DND-41 (cell line): ENCODE measurements around the gene GRIK2.

Source experiments
- ATAC-seq: fragments of 200-7000 bp; cut with Tn5 transposase; 3 replicates; pipeline ENCODE4 v1.9.1; 2021; ENCODE audit warnings: low read depth; ENCODE audit not compliant: insufficient read depth
- DNase-seq: peaks from one replicate; pipeline ENCODE4 v3.0.0-alpha.2; 2020
- H2AFZ ChIP-seq: 2 replicates; pipeline ENCODE4 v1.6.0; 2012; ENCODE audit warnings: low read depth, low read length
- H3K27ac ChIP-seq: 2 replicates; pipeline ENCODE4 v1.5.1; 2012; ENCODE audit warnings: low read length, inconsistent platforms
- H3K27me3 ChIP-seq: fragments of 200-600 bp; sonication (generic); 2 replicates; pipeline ENCODE4 v1.6.0; 2012; ENCODE audit warnings: low read length, mild to moderate bottlenecking, inconsistent platforms; ENCODE audit not compliant: insufficient read depth, poor library complexity
- H3K36me3 ChIP-seq: 2 replicates; pipeline ENCODE4 v1.5.1; 2012; ENCODE audit warnings: low read length, inconsistent platforms; ENCODE audit not compliant: insufficient read depth
- H3K4me1 ChIP-seq: 2 replicates; pipeline ENCODE4 v1.5.1; 2012; ENCODE audit warnings: mild to moderate bottlenecking, low read length; ENCODE audit not compliant: insufficient read depth
- H3K4me2 ChIP-seq: 2 replicates; pipeline ENCODE4 v1.6.0; 2012; ENCODE audit warnings: mild to moderate bottlenecking, moderate library complexity, low read length, inconsistent platforms; ENCODE audit not compliant: insufficient read depth
- H3K4me3 ChIP-seq, 2 experiments: fragments of 200-600 bp in 1 of 2; shearing (Covaris generic) in 1 of 2; 2 replicates each; pipeline ENCODE4 v1.5.1; 2012 to 2016; ENCODE audit warnings: inconsistent platforms in 2 of 2, low read length in 2 of 2, mild to moderate bottlenecking in 2 of 2, low read depth in 1 of 2, moderate library complexity in 1 of 2
- H3K79me2 ChIP-seq: 2 replicates; pipeline ENCODE4 v1.6.0; 2012; ENCODE audit warnings: low read length, inconsistent platforms; ENCODE audit not compliant: insufficient read depth
- H3K9ac ChIP-seq: 2 replicates; pipeline ENCODE4 v1.6.0; 2012; ENCODE audit warnings: low read depth, mild to moderate bottlenecking, inconsistent platforms, low read length, moderate library complexity
- H3K9me3 ChIP-seq: 2 replicates; pipeline ENCODE4 v1.5.1; 2012; ENCODE audit warnings: low read length, moderate library complexity, mild to moderate bottlenecking, inconsistent platforms; ENCODE audit not compliant: insufficient read depth, severe bottlenecking
- H4K20me1 ChIP-seq: 2 replicates; pipeline ENCODE4 v1.6.0; 2012; ENCODE audit warnings: low read length; ENCODE audit not compliant: insufficient read depth
- CTCF ChIP-seq: IDR thresholded peaks from 2 replicates; pipeline ENCODE4 v1.5.1; 2012; ENCODE audit warnings: borderline replicate concordance, low read length, moderate library complexity, mild to moderate bottlenecking; ENCODE audit not compliant: poor library complexity, severe bottlenecking; ENCODE audit errors: extremely low read depth
- EZH2 ChIP-seq: IDR thresholded peaks from 3 replicates; pipeline ENCODE4 v1.6.1; 2012; ENCODE audit warnings: borderline replicate concordance, low read depth, mild to moderate bottlenecking, moderate library complexity, low read length, inconsistent platforms; ENCODE audit not compliant: severe bottlenecking

Gene GRIK2

GRCh38 chr6:101762851-101763250 lies 369.3 kb downstream of the GRIK2 start:
- H3K27ac ChIP-seq = no peak overlapping the region
- ATAC-seq (no peak), DNase-seq (no peak)
- no peaks in the 10 kb centered on the region for H4K20me1 ChIP-seq
- H3K79me2 ChIP-seq = no peaks in the 10 kb centered on the region
- no peak overlapping the region for H3K4me2 ChIP-seq
- H3K9me3 ChIP-seq = no peaks in the 10 kb centered on the region
- H3K27me3 ChIP-seq = no peaks in the 10 kb centered on the region
- H2AFZ ChIP-seq = no peak overlapping the region
- no peak overlapping the region for H3K4me3 ChIP-seq
- TF ChIP-seq EZH2 (no peak), CTCF (no peak)
- no peaks in the 10 kb centered on the region for H3K36me3 ChIP-seq
- no peaks in the 10 kb centered on the region for H3K4me1 ChIP-seq
- H3K9ac ChIP-seq = no peak overlapping the region

- Histone ChIP-seq H3K27ac (no peak overlapping the region), H3K9ac (no peak overlapping the region), H4K20me1 (no peaks in the 10 kb centered on the region), H2AFZ (no peak overlapping the region), H3K36me3 (no peaks in the 10 kb centered on the region), H3K79me2 (no peaks in the 10 kb centered on the region), H3K4me3 (no peak overlapping the region), H3K27me3 (no peaks in the 10 kb centered on the region), H3K4me2 (no peak overlapping the region), H3K9me3 (no peaks in the 10 kb centered on the region), H3K4me1 (no peaks in the 10 kb centered on the region)
- ATAC-seq (no peak), DNase-seq (no peak)
- no peak for TF ChIP-seq CTCF
- no peak for TF ChIP-seq EZH2
Measured at GRCh38 chr6:101765281-101765680, 371.8 kb downstream of the GRIK2 start.

GRCh38 chr6:101770116-101770515 lies 376.6 kb downstream of the GRIK2 start:
- TF ChIP-seq CTCF (no peak), EZH2 (no peak)
- Histone ChIP-seq H3K4me1 (no peaks in the 10 kb centered on the region), H2AFZ (no peak overlapping the region), H3K4me3 (no peak overlapping the region), H3K27ac (no peak overlapping the region), H4K20me1 (no peaks in the 10 kb centered on the region), H3K36me3 (no peaks in the 10 kb centered on the region), H3K9ac (no peak overlapping the region), H3K4me2 (no peak overlapping the region), H3K27me3 (no peaks in the 10 kb centered on the region), H3K79me2 (no peaks in the 10 kb centered on the region), H3K9me3 (no peaks in the 10 kb centered on the region)
- ATAC-seq = no peak
- DNase-seq = no peak

- Histone ChIP-seq H3K4me3 (no peak overlapping the region), H3K36me3 (no peaks in the 10 kb centered on the region), H3K4me1 (no peaks in the 10 kb centered on the region), H3K4me2 (no peak overlapping the region), H3K27ac (no peak overlapping the region), H3K79me2 (no peaks in the 10 kb centered on the region), H3K9ac (no peak overlapping the region), H2AFZ (no peak overlapping the region), H4K20me1 (no peaks in the 10 kb centered on the region), H3K27me3 (no peaks in the 10 kb centered on the region), H3K9me3 (no peaks in the 10 kb centered on the region)
- no peak for DNase-seq
- TF ChIP-seq CTCF (no peak), EZH2 (no peak)
- no peak for ATAC-seq
Measured at GRCh38 chr6:101776919-101777350, 383.4 kb downstream of the GRIK2 start.
